Gastroesophageal sphincter (tissue), 4 donors: ENCODE data around the gene CTSE. TPM values are rescaled to one million over a fixed set of nuclear protein-coding genes. Genes with fewer than 3 reads are reported as not detected.

Source experiments
- ATAC-seq: fragments of 150-250 bp; one replicate; pipeline ENCODE4 v1.9.1; 2016; ENCODE audit warnings: mild to moderate bottlenecking, moderate library complexity
- H3K27ac ChIP-seq, 4 donors: fragments of 200-600 bp; sonication (generic) in 3 of 4; 1 replicate in 3 of 4; 2 replicates in 1 of 4; pipeline ENCODE4 v1.5.1; 2016 to 2019
- H3K27me3 ChIP-seq: fragments of 200-600 bp; sonication (generic); one replicate; pipeline ENCODE4 v1.5.1; 2019
- H3K36me3 ChIP-seq, 2 donors: fragments of 200-600 bp; sonication (generic); one replicate each; pipeline ENCODE4 v1.5.1; 2019; ENCODE audit warnings: control low read depth in 1 of 2
- H3K4me1 ChIP-seq, 3 donors: fragments of 200-600 bp; sonication (generic); 1 replicate in 2 of 3; 2 replicates in 1 of 3; pipeline ENCODE4 v1.5.1; 2016 to 2019; ENCODE audit warnings: control low read depth in 2 of 3
- H3K4me3 ChIP-seq, 2 donors: fragments of 200-600 bp; sonication (generic); one replicate each; pipeline ENCODE4 v1.5.1; 2019; ENCODE audit warnings: mild to moderate bottlenecking in 1 of 2, moderate library complexity in 1 of 2
- H3K9me3 ChIP-seq, 3 donors: fragments of 200-600 bp; sonication (generic); one replicate each; pipeline ENCODE4 v1.5.1; 2017 to 2019; ENCODE audit warnings: control low read depth in 2 of 3
- CTCF ChIP-seq, 4 experiments: fragments of 200-600 bp in 2 of 4; fragments of 450-650 bp in 2 of 4; sonication (generic) in 1 of 4; IDR thresholded peaks; one replicate each; pipeline ENCODE4 v1.5.1; 2017 to 2019; ENCODE audit warnings: antibody characterized with exemption in 4 of 4, mild to moderate bottlenecking in 2 of 4, moderate library complexity in 2 of 4
- EP300 ChIP-seq: sonication (generic); formaldehyde crosslinking; IDR thresholded peaks from one replicate; pipeline ENCODE4 v1.6.1; 2017; ENCODE audit warnings: antibody characterized with exemption, mild to moderate bottlenecking
- POLR2A ChIP-seq, 2 donors: fragments of 450-650 bp; IDR thresholded peaks; one replicate each; pipeline ENCODE4 v1.6.1; 2017; ENCODE audit warnings: antibody characterized with exemption in 2 of 2, mild to moderate bottlenecking in 2 of 2, moderate library complexity in 1 of 2
- POLR2AphosphoS5 ChIP-seq: sonication (generic); formaldehyde crosslinking; IDR thresholded peaks from one replicate; pipeline ENCODE4 v1.6.1; 2017; ENCODE audit warnings: antibody characterized with exemption
- WGBS, 2 donors: methylation state at CpG; one replicate each; pipeline ENCODE4 v1.1.5; 2018; ENCODE audit warnings: low coverage in 1 of 2; 5-methylcytosine and 5-hydroxymethylcytosine counted together
- total RNA-seq, 4 donors: library from RNA; depleted of rRNA; stranded (reverse); fragments of >200 nt; gene quantifications; one replicate each; pipeline ENCODE4 v1.1.0, GENCODE V29; 2016

Gene CTSE
- total RNA-seq, 4 donors from 2014 or later: not detected

DNA sequence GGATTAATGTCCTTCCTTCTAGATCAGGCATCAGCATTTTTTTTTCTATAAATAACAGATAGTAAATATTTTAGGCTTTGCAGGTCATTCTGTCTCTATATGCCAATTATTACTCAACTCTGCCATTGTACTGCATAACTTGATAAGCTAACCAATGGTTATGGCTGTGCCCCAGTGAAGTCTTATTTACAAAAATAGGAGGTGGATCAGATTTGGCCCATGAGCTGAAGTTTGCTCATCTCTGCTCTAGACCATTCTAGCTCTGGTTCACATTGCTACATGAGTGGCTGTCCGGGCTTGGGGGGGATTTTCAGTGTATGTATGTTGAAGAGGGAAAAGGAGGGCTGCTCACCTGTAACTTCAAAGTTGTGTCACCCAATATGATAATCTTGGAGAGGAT is 30.6 kb downstream of the CTSE start:
- Histone ChIP-seq H3K27me3 (no peaks in the 10 kb centered on the region), H3K4me1 (no peaks in the 10 kb centered on the region), H3K27ac (no peak overlapping the region), H3K4me3 (no peak overlapping the region), H3K36me3 (peaks cover 0 to 23% of the 10 kb centered on the region in 2 donors), H3K9me3 (no peaks in the 10 kb centered on the region)
- 100% methylated on average over 1 of the region's 1 CpG for WGBS, 2 donors
- ATAC-seq: no peak
- TF ChIP-seq POLR2A (IDR thresholded peaks at IDR 0.05) (no peak), EP300 (no peak), CTCF (IDR thresholded peaks at IDR 0.05) (no peak), POLR2AphosphoS5 (no peak)

GRCh38 chr1:205992218-205992882 is 31.3 kb downstream of the CTSE start:
- no peak for TF ChIP-seq CTCF (IDR thresholded peaks at IDR 0.05)
- WGBS, 2 donors: 97 to 100% methylated on average over 1 to 7 of the region's 14 CpGs
- no peak overlapping the region for H3K4me3 ChIP-seq
- H3K9me3 ChIP-seq: no peaks in the 10 kb centered on the region
- H3K27ac ChIP-seq: no peak overlapping the region
- ATAC-seq: no peak
- no peaks in the 10 kb centered on the region for H3K4me1 ChIP-seq
- no peaks in the 10 kb centered on the region for H3K27me3 ChIP-seq
- H3K36me3 ChIP-seq: peaks cover 0 to 23% of the 10 kb centered on the region in 2 donors

GRCh38 chr1:205991237-205991636 is 32.5 kb downstream of the CTSE start:
- 87 to 100% methylated on average over 1 to 4 of the region's 4 CpGs for WGBS, 2 donors
- no peak for TF ChIP-seq EP300
- no peak for TF ChIP-seq POLR2AphosphoS5
- no peak for TF ChIP-seq CTCF (IDR thresholded peaks at IDR 0.05)
- no peak for TF ChIP-seq POLR2A (IDR thresholded peaks at IDR 0.05)
- no peak for ATAC-seq
- Histone ChIP-seq H3K9me3 (no peaks in the 10 kb centered on the region), H3K4me1 (peaks cover 0 to 4% (median 0%) of the 10 kb centered on the region in 3 donors), H3K36me3 (peaks cover 0 to 23% of the 10 kb centered on the region in 2 donors), H3K27ac (no peak overlapping the region), H3K4me3 (no peak overlapping the region), H3K27me3 (no peaks in the 10 kb centered on the region)

- Histone ChIP-seq H3K27ac (no peak overlapping the region), H3K4me3 (no peak overlapping the region), H3K36me3 (peaks cover 0 to 23% of the 10 kb centered on the region in 2 donors), H3K4me1 (peaks cover 0 to 4% (median 0%) of the 10 kb centered on the region in 3 donors), H3K9me3 (no peaks in the 10 kb centered on the region), H3K27me3 (no peaks in the 10 kb centered on the region)
- 75 to 88% methylated on average over 2 of the region's 2 CpGs for WGBS, 2 donors
- no peak for ATAC-seq
- TF ChIP-seq EP300 (no peak), CTCF (IDR thresholded peaks at IDR 0.05) (no peak), POLR2A (IDR thresholded peaks at IDR 0.05) (no peak), POLR2AphosphoS5 (no peak)
These were observed 33.5 kb downstream of the CTSE start for GRCh38 chr1:205990226-205990625.

DNA sequence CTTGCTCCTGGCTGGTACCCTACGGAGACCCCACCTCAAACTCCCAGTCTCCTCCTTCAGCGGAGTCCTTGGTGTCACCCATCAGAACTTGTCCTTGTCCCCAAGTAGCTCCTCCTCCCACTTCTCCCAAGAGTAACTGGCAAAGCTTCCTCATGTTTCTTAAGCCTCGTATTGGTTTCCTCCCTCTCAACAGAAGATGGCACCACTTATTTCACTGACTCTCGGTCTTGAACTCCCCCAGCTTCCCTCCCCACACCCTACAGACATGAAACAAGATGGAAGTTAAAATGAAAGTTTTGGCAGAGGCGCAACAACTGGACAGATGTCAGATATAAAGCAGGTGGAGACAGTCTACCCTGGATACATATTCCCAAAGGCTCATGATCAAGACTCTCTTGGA is 33.9 kb downstream of the CTSE start:
- Histone ChIP-seq H3K4me3 (no peak overlapping the region), H3K27me3 (no peaks in the 10 kb centered on the region), H3K4me1 (peaks cover 0 to 4% (median 0%) of the 10 kb centered on the region in 3 donors), H3K27ac (no peak overlapping the region), H3K9me3 (no peaks in the 10 kb centered on the region), H3K36me3 (peaks cover 0 to 23% of the 10 kb centered on the region in 2 donors)
- WGBS, 2 donors: 73% methylated on average over 4 to 5 of the region's 5 CpGs
- TF ChIP-seq POLR2AphosphoS5 (no peak), POLR2A (IDR thresholded peaks at IDR 0.05) (no peak)
- ATAC-seq: no peak
